HG03558 (cell line): ENCODE results near the gene TOM1L2.

ENCODE experiments used
- ATAC-seq: cut with Tn5 transposase; IDR thresholded peaks from one replicate; pipeline ENCODE4 v1.9.1; 2021; ENCODE audit warnings: moderate number of reproducible peaks; ENCODE audit not compliant: unreplicated experiment; ENCODE audit errors: extremely low read depth

Gene TOM1L2

DNA sequence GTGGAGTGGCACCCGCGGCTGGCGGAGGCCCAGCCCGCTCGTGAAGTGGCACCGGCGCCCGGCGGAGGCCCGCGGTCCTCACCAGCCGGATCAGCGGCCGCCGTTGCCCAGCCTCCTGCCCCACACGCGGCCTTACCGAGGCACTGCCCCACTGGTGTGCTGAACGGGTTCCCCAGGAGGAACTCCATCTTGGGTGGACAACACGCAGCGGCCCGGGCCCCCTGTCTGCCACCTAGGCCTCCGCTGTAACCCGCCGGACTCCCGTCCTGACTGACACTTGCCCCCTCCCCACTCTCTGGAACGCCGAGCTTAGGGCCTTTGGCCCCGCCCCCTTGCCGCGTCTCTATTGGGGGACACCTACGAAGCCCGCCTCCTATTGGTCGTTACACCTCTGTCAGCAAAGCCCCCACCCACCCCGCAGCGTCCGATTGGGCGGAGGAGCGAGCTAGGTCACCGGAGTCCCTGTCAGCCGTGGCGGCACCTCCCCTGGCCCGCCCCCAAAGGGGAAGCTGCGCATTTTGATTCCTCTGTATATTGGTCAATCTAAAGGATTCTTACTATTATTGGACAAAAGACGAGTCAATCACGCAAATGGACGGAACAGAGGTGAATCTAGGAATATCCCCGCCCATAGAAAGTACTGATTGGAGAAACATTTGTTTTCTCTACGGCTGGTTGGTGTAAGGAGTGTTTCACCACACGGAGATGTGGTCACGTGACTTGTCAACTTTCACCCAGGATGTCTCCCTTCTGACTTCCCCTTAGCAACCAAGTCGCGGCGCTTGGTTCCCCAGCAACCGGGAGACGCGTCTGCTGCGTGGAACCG, at the start of gene TOM1L2, which contains the start of gene DRC3:
Gene TOM1L2, minus strand, starts transcription at position 275 of the 826 bp plus-strand sequence. Its CDS starts 87 bp downstream, at position 188.
Gene DRC3, plus strand, starts transcription at position 737 of the 826 bp plus-strand sequence. CDS start 4,737 bp downstream, outside the sequence.
- peak; percentile 77 for ATAC-seq

DNA sequence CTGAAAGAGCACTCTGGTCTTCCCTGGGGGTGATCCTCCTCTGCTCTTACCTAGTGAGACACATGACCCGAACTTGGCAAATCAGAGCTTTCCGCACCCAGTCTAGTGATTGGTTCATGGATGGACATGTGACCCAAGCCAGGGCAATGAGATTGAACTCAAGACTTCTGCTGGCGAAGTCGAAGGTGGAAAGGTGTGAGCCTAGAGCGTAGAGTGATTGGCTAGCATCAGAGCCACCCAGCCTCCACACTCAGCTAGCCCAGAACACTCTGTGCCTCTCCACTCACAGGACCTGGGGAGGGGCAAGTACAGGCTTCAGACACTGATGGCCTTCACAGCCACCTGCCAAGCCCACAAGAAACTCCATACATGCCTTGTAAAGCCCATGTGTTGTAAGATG, 49.2 kb upstream of the TOM1L2 start:
- no peak for ATAC-seq

DNA sequence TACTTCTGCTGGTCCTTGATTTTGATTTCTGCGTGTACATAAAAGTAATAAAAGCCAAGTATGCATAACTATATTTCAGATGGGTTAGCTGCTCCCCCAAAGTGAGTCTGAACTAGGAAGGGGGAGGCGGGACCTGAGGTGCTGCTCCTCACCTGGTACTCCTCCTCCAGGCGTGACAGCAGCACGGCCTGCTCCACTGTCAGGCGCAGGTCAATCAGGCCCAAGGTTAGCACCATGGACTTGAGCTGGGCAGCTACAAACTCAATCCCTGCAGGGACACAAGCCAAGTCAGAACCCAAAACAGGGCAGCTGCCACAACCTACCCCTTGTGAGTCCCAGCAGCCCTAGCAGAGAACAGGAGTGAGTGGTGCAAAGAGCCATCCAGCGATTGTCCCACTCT, 48.8 kb upstream of the TOM1L2 start:
- no peak for ATAC-seq

DNA sequence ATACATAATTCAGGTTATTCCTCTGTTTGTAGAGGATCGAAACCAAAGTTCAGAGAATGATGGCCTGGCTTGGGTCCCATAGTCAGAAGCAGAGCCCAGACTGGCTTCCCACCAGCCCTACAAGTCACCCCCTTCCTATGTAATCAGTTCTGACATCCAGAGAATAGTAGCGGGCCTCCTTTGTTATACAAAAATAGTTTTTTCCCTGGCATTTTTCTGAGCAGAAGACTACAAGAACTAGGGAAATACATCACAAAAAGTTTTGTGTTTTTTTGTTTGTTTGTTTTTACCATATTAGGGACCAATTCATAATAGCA, 47.6 kb upstream of the TOM1L2 start:
- ATAC-seq, result no peak

DNA sequence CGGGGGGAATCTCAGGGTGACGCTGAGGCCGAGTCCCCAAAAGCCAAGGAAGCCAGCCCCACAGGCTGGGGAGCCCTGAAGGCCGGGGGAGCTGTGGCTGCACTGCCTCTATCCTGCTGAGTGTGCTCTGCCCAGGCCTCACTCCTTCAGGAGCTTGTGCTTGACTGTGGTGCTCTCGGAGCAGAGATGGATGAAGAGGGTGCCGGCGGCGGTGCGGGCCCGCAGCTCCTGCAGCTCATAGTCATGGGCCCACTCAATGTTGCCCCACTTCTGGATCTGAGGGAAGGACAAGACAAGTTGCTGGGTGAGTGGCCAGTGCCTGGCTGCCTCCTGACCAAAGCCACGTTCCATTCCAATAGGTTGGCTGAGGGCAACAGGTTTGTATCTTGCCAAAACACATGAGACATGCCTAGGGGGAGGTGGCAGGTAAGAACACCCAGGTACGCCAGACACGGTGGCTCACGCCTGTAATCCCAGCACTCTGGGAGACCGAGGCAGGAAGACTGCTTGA, 46.3 kb upstream of the TOM1L2 start:
- ATAC-seq, result no peak

DNA sequence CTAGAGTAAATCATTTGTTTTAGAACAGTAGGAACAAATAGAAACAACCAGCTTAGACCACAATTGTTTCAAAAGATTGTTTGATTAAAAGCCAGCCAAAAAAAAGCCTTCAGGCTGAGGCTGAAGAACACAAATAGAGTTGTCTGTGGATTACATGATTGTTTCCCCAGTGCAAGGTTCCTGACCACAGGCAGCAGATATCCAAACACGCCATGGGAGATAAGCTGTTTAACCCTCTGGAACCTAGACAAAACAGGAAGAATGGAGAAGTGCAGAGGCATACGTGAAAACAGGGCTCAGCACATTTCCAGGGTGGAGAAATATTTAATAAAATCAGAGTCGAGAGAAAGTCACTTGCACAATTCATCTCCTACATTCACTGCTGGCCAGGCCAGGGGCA, 45.8 kb upstream of the TOM1L2 start:
- ATAC-seq, result no peak

DNA sequence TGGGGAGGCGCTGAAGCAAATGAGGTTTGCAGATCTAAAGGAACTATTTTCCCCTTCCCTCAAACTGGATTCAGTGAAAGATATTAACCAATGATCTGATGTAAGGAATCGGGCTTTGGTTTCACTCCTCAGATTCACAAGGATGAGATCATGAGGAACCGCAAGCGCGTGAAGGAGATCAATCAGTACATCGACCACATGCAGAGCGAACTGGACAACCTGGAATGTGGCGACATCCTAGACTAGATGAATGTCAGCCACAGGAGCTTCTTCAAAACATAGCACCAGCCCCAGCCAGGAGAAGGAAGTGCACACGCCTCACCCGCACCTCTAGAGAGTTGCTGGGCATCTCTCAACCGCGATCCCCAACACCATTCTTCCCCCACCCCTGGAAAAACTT, 44.2 kb upstream of the TOM1L2 start:
- ATAC-seq, result no peak

DNA sequence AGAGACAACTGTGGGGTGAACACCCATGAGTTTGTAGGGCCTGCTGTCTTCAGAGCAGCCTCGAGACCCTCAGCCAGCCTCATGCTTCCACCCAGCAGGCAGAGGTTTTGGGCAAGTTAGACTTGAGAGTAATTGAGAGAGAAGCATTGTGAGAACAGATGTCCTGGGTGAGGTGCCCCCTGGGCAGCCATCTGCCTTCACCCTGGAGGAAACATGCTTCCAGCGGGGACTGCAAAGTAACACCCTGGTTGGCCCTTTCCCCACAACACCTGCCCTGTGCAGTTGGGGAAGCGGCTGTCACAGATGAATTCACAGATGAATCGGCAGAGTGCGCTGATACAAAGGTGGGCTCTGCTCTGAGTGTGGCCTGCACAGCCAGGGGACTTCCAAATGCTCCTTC, 43.4 kb upstream of the TOM1L2 start:
- ATAC-seq, result no peak

DNA sequence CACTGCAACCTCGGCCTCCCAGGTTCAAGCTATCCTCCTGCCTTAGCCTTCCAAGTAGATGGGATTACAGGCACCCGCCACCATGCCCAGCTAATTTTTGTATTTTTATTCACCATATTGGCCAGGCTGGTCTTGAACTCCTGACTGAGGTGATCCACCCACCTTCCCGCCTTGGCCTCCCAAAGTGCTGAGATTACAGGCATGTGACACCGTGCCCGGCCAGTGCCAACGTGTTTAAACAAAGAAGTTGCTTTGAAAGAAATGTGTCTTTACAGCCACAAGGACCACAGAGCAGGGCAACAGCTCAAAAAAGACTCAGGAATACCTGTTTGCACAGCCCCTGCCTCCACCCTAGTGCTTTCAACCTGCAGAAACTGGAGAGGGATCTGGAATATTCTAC, 41.8 kb upstream of the TOM1L2 start:
- ATAC-seq, result no peak

DNA sequence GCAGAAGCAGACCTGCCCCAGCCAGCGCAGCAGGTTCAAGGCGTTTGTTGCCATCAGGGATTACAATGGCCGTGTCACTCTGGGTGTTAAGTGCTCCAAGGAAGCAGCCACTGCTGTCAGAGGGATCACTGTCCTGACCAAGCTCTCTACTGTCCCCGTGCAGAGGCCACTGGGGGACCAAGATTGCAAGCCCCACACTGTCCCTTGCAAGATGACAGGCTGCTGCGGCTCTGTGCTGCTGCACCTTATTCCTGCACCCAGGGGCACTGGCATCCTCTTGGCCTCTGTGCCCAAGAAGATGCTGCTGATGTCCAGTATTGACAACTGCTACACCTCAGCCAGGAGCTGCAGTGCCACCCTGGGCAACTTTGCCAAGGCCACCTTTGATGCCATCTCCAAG, 39.1 kb upstream of the TOM1L2 start:
- ATAC-seq, result no peak

DNA sequence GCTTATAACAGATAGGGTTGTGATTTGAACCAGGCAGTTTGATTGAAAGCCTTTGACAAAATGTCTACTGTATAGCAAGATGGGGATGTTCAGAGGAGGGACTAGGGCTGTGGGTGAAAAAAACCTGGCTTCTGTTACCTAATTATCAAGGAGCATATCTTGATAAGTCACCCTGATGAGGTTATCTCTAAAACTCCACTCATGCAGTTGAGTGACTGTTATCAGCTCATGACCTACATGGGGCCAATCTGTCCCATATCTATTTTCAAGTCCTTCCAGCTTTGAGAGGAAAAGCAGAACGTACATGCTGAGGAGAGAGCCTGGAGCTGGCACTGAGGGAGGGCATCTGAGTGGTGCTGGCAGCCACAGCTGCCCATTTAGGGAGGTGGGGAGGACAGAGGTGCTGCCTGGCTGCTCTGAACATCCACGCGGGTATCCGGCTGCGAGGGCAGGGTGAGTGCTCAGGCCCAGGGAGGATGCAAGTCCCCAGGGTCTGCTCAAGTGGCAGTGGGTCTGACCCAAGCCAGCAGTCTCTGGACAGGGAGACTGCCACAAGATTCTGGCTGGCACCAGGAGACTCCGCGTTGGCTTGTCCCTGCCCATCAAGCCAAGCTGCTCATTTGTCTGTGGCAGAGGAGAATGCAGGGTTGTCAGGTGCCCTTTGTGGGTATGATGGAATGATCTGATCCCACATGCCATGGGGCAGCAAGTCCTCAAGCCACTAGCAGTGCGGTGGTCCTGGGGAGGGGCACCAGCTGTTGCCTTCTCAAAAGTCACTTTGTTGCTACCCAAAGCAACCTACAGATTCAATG, 37.6 kb upstream of the TOM1L2 start:
- ATAC-seq, result no peak

DNA sequence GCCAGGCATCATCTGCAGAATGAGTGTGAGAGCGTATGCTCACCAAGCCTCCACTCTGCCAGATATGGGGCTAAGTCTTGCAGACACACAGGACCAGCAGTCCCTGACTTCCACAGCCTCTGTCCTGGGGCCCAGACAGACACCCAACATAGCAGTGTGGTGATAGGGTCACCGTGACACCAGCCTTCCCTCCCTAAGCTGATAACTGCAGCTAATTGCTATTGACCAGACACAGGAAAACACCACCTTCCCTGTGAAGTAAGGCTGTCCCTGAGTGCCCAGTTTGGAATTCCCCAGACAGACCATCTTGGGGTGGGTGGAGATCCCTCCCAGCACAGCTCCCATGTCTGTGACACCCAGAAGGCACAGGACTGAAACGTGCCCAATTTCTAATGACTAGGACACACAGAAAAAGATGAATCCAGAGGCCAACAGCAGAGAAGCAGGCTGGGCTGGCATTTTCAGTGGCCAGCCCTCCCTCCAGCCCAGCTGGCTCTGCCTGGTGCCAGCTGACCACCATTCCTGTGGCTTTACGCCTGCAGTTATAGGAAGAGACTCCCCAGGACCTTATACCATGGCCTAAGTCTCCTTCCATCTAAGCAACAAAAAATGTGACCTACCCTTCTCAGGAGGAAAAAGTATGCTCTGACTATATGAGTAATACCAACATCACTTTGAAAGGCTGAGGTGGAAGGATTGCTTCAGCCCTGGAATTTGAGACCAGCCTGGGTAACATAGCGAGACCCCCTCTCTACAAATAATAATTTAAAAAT, 36.5 kb upstream of the TOM1L2 start:
- ATAC-seq, result no peak

DNA sequence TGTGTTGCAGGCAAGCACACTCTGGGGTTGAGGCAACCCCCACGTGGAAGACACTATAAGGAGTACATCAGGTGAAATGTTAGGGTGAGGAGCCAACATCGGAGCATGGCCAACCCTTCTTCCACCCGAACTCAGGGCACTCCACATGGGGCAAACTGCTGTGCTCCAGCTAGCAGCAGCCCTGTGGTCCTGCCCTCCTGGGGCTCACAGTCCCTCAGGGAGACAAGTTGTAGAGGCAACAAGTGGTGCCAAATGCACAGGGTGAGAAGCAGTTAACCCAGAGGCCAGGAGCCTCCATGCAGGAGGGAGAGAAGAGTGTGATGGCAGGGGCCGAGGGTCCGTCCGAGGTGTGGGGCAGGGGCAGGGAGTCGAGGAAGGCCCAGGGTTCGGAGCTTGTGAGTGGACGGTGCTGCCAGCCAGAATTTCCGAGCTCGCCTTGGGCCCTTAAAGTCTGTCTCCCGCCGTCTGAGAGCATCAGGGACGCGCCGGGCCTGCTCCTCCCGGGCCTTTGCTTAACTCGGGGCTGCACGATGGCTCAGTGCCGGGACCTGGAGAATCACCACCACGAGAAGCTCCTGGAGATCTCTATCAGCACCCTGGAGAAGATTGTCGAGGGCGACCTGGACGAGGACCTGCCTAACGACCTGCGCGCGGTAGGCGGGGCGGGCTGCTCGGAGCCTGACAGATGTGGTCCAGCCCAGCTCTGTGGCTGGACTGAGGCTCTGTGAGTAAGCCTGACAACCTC, 34.5 kb upstream of the TOM1L2 start:
- no peak for ATAC-seq

DNA sequence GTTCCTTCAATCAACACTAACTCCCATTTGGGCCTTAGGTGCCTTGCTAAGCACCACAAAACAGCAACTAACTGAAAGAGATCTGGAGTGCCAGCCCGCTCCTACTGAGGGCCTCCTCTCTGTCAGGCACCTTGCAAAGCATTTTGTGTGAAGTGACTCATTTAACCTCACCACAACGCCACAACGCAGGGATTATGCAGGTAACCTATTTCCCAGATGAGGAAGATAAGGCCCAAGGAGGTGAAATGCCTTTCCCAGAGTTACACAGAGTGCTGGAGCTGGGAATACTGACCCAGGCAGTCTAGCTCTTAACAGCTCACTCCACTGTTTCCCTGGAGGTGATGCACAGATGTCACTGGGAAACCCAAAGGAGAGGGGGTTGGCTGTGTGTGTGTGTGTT, 33.3 kb upstream of the TOM1L2 start:
- no peak for ATAC-seq

DNA sequence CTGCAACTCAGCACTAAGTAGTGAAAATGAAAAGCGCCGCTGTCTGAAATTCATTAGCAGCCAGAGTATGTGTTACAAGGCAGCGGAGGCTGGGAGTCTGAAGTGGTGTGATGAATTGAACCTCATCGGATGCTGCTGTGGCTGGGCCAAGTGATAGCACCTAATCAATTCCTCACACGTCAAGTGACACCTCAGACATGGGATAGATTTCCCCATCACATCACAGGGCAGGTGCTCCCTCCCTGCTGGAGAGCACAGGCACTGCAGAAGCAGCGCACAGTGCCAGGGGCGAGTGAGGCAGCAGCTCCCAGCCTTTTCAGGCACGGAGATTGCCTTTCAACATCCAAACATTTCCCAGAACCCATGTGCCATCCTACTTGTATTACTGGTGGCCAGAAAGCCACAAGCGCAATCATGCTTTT, 32.7 kb upstream of the TOM1L2 start:
- ATAC-seq, result no peak

DNA sequence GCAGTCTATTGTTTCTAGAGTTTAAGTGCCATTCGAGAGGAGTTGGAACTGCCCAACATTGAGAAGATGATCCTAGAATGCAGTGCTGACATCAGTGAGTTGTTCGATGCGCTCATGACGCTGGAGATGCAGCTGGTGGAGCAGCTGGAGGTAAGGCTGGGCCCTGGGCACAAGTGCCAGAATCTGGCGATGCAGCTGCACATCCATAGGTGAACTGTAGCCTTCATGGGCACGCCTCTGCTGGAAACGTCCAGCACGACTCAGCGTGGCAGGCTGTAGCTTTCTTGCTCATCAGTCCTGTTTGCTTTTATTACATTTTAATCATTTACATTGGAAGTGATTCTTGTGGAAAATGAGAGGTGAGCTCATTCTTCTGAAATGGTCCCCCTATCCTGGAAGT, 32.1 kb upstream of the TOM1L2 start:
- no peak for ATAC-seq

DNA sequence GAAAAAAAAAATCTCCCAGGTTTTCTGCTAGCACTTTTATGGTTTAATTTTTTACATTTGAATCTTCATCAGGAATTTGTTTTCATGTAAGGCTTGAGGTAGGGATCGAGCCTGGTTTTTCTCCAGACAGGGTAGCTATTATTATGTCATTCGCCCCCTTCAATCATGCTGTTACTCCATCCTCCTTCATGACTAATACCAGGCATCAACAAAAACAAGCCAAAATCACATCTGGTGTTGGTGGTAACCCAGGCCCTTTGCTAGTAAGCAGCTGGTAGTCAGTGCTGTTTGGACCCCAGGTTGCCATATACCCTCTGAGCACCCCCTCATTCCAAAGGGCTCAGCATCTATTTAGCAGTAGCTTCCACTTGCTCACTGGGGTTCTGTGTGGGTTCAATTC, 30.0 kb upstream of the TOM1L2 start:
- ATAC-seq, result no peak

DNA sequence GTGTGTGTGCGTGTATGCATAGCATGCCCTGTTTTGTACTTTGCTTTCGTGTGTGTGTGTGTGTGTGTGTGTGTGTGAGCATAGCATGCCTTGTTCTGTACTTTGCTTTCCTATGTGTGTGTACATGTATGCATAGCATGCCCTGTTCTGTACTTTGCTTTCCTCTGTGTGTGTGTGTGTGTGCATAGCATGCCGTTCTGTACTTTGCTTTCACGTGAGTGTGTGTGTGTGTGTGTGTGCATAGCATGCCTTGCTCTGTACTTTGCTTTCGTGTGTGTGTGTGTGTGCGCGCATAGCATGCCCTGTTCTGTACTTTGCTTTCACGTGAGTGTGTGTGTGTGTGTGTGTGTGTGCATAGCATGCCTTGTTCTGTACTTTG, 27.8 kb upstream of the TOM1L2 start:
- no peak for ATAC-seq

DNA sequence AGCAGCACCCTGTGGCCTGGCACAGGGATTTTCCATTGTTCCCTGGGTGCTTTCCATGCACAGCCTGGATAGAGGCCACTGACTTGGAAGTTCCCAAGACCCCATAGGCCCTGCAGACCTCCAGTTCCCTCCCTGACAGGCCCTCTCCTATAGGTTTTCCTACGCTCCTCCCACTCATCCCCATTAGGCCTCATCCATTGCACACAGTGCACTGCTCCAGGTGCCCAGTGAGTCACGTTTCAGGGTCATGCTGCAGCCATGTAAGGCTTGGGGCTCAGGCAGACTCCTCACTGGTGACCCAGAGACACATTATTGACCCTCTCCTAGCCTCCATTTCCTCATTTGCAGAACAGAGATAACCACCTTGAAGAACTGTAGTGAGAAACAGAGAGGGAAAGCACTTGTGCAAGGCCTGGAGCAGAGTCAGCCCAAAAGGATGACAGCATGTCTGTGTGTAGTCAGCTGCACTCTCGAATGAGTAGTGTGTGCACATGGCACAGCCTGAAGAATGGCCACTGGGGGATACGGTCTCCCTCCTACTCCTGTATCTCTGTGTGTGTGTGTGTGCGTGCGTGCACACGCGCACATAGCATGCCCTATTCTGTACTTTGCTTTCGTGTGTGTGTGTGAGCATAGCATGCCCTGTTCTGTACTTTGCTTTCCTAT, 27.3 kb upstream of the TOM1L2 start:
- ATAC-seq, result no peak
